GM12878 (cell line): Measurements from ENCODE around the gene UBE3C. TPM values are rescaled to one million over a fixed set of nuclear protein-coding genes. Genes with fewer than 3 reads are reported as not detected.

ENCODE experiments used
- ATAC-seq: fragments of 200-7000 bp; cut with Tn5 transposase; 3 replicates; pipeline ENCODE4 v1.9.1; 2020; ENCODE audit warnings: mild to moderate bottlenecking, moderate library complexity
- BruUV-seq: library from RNA; stranded (reverse); fragments of 400-500 nt; replicated peaks from 2 replicates; lab custom pipeline; 2021; lab: Mats Ljungman, UMichigan
- CTCF ChIA-PET: fragments of 300-600 bp; sonication (Branson Sonifier 250); formaldehyde crosslinking; extraction: SDS; loops from one replicate; lab custom pipeline; 2021; ENCODE audit warnings: inconsistent platforms; lab: Yijun Ruan, JAX
- POLR2A ChIA-PET: fragments of 350-600 bp; formaldehyde crosslinking; extraction: SDS; loops from one replicate; lab custom pipeline; 2021; ENCODE audit warnings: inconsistent platforms; lab: Charles Lee
- RAD21 ChIA-PET: fragments of 300-600 bp; sonication (Branson Sonifier 250); formaldehyde crosslinking; loops from one replicate; lab custom pipeline; 2023; ENCODE audit warnings: antibody characterized with exemption; ENCODE audit not compliant: unreplicated experiment; lab: Charles Lee
- SMC1A ChIA-PET: fragments of 300-600 bp; sonication (Branson Sonifier 250); formaldehyde crosslinking; loops from one replicate; lab custom pipeline; 2023; ENCODE audit not compliant: unreplicated experiment, uncharacterized antibody; lab: Charles Lee
- DNase-seq: peaks from one replicate; pipeline ENCODE4 v3.0.0-alpha.2; 2011; ENCODE audit warnings: low read depth, low spot score
- FAIRE-seq: peaks from 3 replicates; lab custom pipeline; 2011; peaks lifted over from hg19 to GRCh38; lab: Jason Lieb, UNC
- H2AFZ ChIP-seq: 2 replicates; pipeline ENCODE4 v1.6.0; 2011; ENCODE audit warnings: low read depth, low read length, control low read depth; ENCODE audit not compliant: control insufficient read depth
- H3K27ac ChIP-seq: 2 replicates; pipeline ENCODE4 v1.5.1; 2011; ENCODE audit warnings: control low read depth; ENCODE audit not compliant: control insufficient read depth, insufficient read depth
- H3K27me3 ChIP-seq, 2 experiments: replicated peaks in 1 of 2; 2 replicates each; pipeline versions ENCODE4 v1.6.0 to v1.6.1; 2011; ENCODE audit warnings: low read length in 1 of 2; ENCODE audit not compliant: control insufficient read depth in 2 of 2, insufficient read depth in 2 of 2
- H3K36me3 ChIP-seq, 2 experiments: 2 replicates each; pipeline ENCODE4 v1.5.1; 2011; ENCODE audit warnings: low read length in 1 of 2; ENCODE audit not compliant: control insufficient read depth in 2 of 2, insufficient read depth in 2 of 2
- H3K4me1 ChIP-seq: 2 replicates; pipeline ENCODE4 v1.6.1; 2011; ENCODE audit warnings: mild to moderate bottlenecking, low read length, moderate library complexity, mixed read lengths; ENCODE audit not compliant: control insufficient read depth, insufficient read depth
- H3K4me2 ChIP-seq: 2 replicates; pipeline ENCODE4 v1.6.0; 2011; ENCODE audit warnings: control low read depth; ENCODE audit not compliant: control insufficient read depth, insufficient read depth
- H3K4me3 ChIP-seq: fragments of 200-600 bp; sonication (generic); 2 replicates; pipeline ENCODE4 v1.5.1; 2016
- H3K79me2 ChIP-seq: 2 replicates; pipeline ENCODE4 v1.6.0; 2011; ENCODE audit warnings: low read length; ENCODE audit not compliant: control insufficient read depth, insufficient read depth
- H3K9ac ChIP-seq: 2 replicates; pipeline ENCODE4 v1.8.0; 2011; ENCODE audit warnings: low read length, control low read depth, mixed read lengths; ENCODE audit not compliant: control insufficient read depth, insufficient read depth
- H3K9me3 ChIP-seq: replicated peaks from 3 replicates; pipeline ENCODE4 v1.5.1; 2011; ENCODE audit warnings: mild to moderate bottlenecking, low read length; ENCODE audit not compliant: control insufficient read depth, insufficient read depth
- H4K20me1 ChIP-seq: 2 replicates; pipeline ENCODE4 v1.6.0; 2011; ENCODE audit not compliant: control insufficient read depth, insufficient read depth
- CTCF ChIP-seq, 3 experiments: IDR thresholded peaks in 2 of 3; conservative IDR thresholded peaks in 1 of 3; 2 replicates each; pipeline ENCODE4 v1.5.1; 2011; ENCODE audit warnings: low read depth in 3 of 3, low read length in 3 of 3, mild to moderate bottlenecking in 3 of 3, control low read depth in 2 of 3, moderate library complexity in 2 of 3, inconsistent platforms in 1 of 3, mixed read lengths in 1 of 3; ENCODE audit not compliant: control insufficient read depth in 2 of 3, insufficient read depth in 1 of 3; ENCODE audit errors: extremely low read depth in 1 of 3
- FOXM1 ChIP-seq: IDR thresholded peaks from 2 replicates; pipeline ENCODE4 v1.6.1; 2012; ENCODE audit warnings: low read depth, mild to moderate bottlenecking, inconsistent platforms, low read length, moderate library complexity
- IKZF2 ChIP-seq, 2 experiments: fragments of 450-650 bp; IDR thresholded peaks; 2 replicates each; pipeline ENCODE4 v1.6.1; 2017; ENCODE audit warnings: mild to moderate bottlenecking in 2 of 2, moderate library complexity in 2 of 2
- MTA3 ChIP-seq: IDR thresholded peaks from 2 replicates; pipeline ENCODE4 v1.6.1; 2012; ENCODE audit warnings: low read length, inconsistent platforms, borderline replicate concordance
- NRF1 ChIP-seq: conservative IDR thresholded peaks from 2 replicates; pipeline ENCODE4 v1.6.1; 2011; ENCODE audit warnings: mild to moderate bottlenecking, low read depth, low read length, improper control_type of control experiment
- POLR2AphosphoS5 ChIP-seq: IDR thresholded peaks from 2 replicates; pipeline ENCODE4 v1.6.1; 2011; ENCODE audit warnings: mild to moderate bottlenecking, low read length, inconsistent platforms
- PRDM15 ChIP-seq: fragments of 450-650 bp; formaldehyde crosslinking; IDR thresholded peaks from 2 replicates; pipeline ENCODE4 v1.4.0; 2020; ENCODE audit warnings: mild to moderate bottlenecking, moderate library complexity
- RFX5 ChIP-seq: IDR thresholded peaks from 2 replicates; pipeline ENCODE4 v1.6.1; 2011; ENCODE audit warnings: low read depth, low read length, improper control_type of control experiment
- RUNX3 ChIP-seq: IDR thresholded peaks from 2 replicates; pipeline ENCODE4 v1.6.1; 2012; ENCODE audit warnings: low read length, inconsistent platforms
- SPI1 ChIP-seq: IDR thresholded peaks from 2 replicates; pipeline ENCODE4 v1.6.1; 2011; ENCODE audit warnings: low read depth, mild to moderate bottlenecking, low read length, moderate library complexity, borderline replicate concordance; ENCODE audit not compliant: insufficient read depth
- SREBF2 ChIP-seq: IDR thresholded peaks from 2 replicates; pipeline ENCODE4 v1.6.1; 2012; ENCODE audit warnings: mild to moderate bottlenecking, low read length
- SRF ChIP-seq, 2 experiments: IDR thresholded peaks; 2 replicates each; pipeline ENCODE4 v1.6.1; 2011; ENCODE audit warnings: low read depth in 2 of 2, low read length in 2 of 2, mild to moderate bottlenecking in 1 of 2, moderate library complexity in 1 of 2
- STAT3 ChIP-seq: IDR thresholded peaks from 2 replicates; pipeline ENCODE4 v1.6.1; 2011; ENCODE audit warnings: low read depth, low read length, improper control_type of control experiment
- TARDBP ChIP-seq: IDR thresholded peaks from 2 replicates; pipeline ENCODE4 v1.6.1; 2016; ENCODE audit warnings: borderline replicate concordance
- ZBED1 ChIP-seq: IDR thresholded peaks from 2 replicates; pipeline ENCODE4 v1.6.1; 2016; ENCODE audit warnings: borderline replicate concordance
- ZBTB11 ChIP-seq: fragments of 450-650 bp; formaldehyde crosslinking; IDR thresholded peaks from 2 replicates; pipeline ENCODE4 v1.5.0; 2022; ENCODE audit warnings: mild to moderate bottlenecking, missing genetic modification characterization
- WGBS: methylation state at CpG from one replicate; pipeline ENCODE4 v1.1.6; 2016; ENCODE audit warnings: low lambda C conversion rate; ENCODE audit not compliant: insufficient replicate concordance, insufficient coverage; ENCODE audit errors: missing lambda C conversion rate; 5-methylcytosine and 5-hydroxymethylcytosine counted together
- in situ Hi-C: fragments of 300-500 bp; cut with MboI; formaldehyde crosslinking; loops from 9 replicates; pipeline ENCODE4 v1.14.3; 2018; ENCODE audit warnings: mixed read lengths
- intact Hi-C: fragments of 100-400 bp; cut with micrococcal nuclease; formaldehyde crosslinking; loops from one replicate; pipeline ENCODE4 v1.14.2; 2022; ENCODE audit not compliant: unreplicated experiment
- polyA plus RNA-seq, 11 experiments: library from polyadenylated mRNA; depleted of rRNA in 4 of 11; unstranded in 6 of 11; stranded (reverse) in 5 of 11; fragments of >200 nt; fragmentation: Nextera tagmentation in 4 of 11; fragmentation: Illumina TruSeq in 1 of 11; extraction: Ambion mirVana in 4 of 11; extraction: Trizol in 1 of 11; gene quantifications; 1 replicate in 1 of 11; 2 replicates in 10 of 11; pipeline versions ENCODE4 v1.2.1 to v1.2.3, GENCODE V29; 2011 to 2016; ENCODE audit warnings: inconsistent platforms in 2 of 11, missing spikeins in 2 of 11, low read depth in 1 of 11
- total RNA-seq, 4 experiments: library from RNA; depleted of rRNA in 3 of 4; stranded (reverse); fragments of >200 nt in 3 of 4; fragmentation: Illumina TruSeq in 1 of 4; extraction: Trizol in 1 of 4; gene quantifications; 2 replicates each; pipeline versions ENCODE4 v1.2.1 to v1.2.3, GENCODE V29; 2013 to 2021

Gene UBE3C
- total and polyA plus RNA-seq, 10 of the 15 experiments (the other 5 are each of a cell fraction or from before 2014, with no cell fraction given) = 7.9 to 65.9 (median 45.2) TPM

- no peak for DNase-seq
- ChIA-PET CTCF (interaction anchor here (0.7 to 1.2 kb wide), 3 partner anchors 19 to 70 kb away, joined by 3 to 4 read pairs (median 3); no protein-coding TSS in a partner anchor), POLR2A (no interaction called here), RAD21 (interaction anchor here (0.5 kb wide), 1 partner anchor 30 kb away, joined by 4 read pairs; no protein-coding TSS in a partner anchor), SMC1A (no interaction called here)
- Histone ChIP-seq H4K20me1 (no peaks in the 10 kb centered on the region), H3K27ac (no peak overlapping the region), H3K36me3 (peaks cover 5 to 34% of the 10 kb centered on the region in 2 experiments), H3K4me2 (no peak overlapping the region), H3K79me2 (no peaks in the 10 kb centered on the region), H3K4me3 (no peak overlapping the region), H2AFZ (no peak overlapping the region), H3K9me3 (no peaks in the 10 kb centered on the region), H3K9ac (no peak overlapping the region), H3K27me3 (no peaks in the 10 kb centered on the region), H3K4me1 (no peaks in the 10 kb centered on the region)
- intact Hi-C loops (loop anchor here (5.0 kb wide), 1 partner anchor 131 kb away; the partner anchor contains the start of gene UBE3C), in situ Hi-C loops (loop anchor here (25.0 kb wide), 1 partner anchor 1456 kb away; the partner anchor contains the start of gene SHH)
- FAIRE-seq = no peak
- 93% methylated on average over 13 of the region's 13 CpGs for WGBS
- no peak for ATAC-seq
- TSS peak; percentile 42 for BruUV-seq
- TF ChIP-seq STAT3 = no peak
- no peak for TF ChIP-seq ZBED1
- TF ChIP-seq CTCF (IDR thresholded peaks at IDR 0.05 in 2 of 3, conservative IDR thresholded peaks at IDR 0.05 in 1 of 3; ENCODE audit: control insufficient read depth in 2 of 3, extremely low read depth in 1 of 3, insufficient read depth in 1 of 3, low read depth in 3 of 3, low read length in 3 of 3) = no peak
- TF ChIP-seq MTA3 = no peak
- TF ChIP-seq IKZF2 (IDR thresholded peaks at IDR 0.05) = no peak
- no peak for TF ChIP-seq TARDBP
- TF ChIP-seq SPI1 = no peak
- no peak for TF ChIP-seq POLR2AphosphoS5
- no peak for TF ChIP-seq RUNX3
- no peak for TF ChIP-seq RFX5
- TF ChIP-seq FOXM1 = no peak
- no peak for TF ChIP-seq NRF1
- TF ChIP-seq PRDM15 = no peak
- TF ChIP-seq SRF (IDR thresholded peaks at IDR 0.05; ENCODE audit: low read depth in 2 of 2, low read length in 2 of 2) = no peak
- TF ChIP-seq ZBTB11 = no peak
- TF ChIP-seq SREBF2 = no peak
These were observed 129.8 kb downstream of the UBE3C start for GRCh38 chr7:157268540-157268939.
